IMR-90 (cell line): ENCODE results near the gene ANKRD11. TPM values are rescaled to one million over a fixed set of nuclear protein-coding genes. Genes with fewer than 3 reads are reported as not detected.

ENCODE experiments used
- ATAC-seq: fragments of 200-7000 bp; cut with Tn5 transposase; 2 replicates; pipeline ENCODE4 v1.9.1; 2020; ENCODE audit warnings: low read depth, mild to moderate bottlenecking, moderate library complexity
- BruUV-seq: library from RNA; stranded (reverse); fragments of 400-500 nt; replicated peaks from 2 replicates; lab custom pipeline; 2021; lab: Mats Ljungman, UMichigan
- CTCF ChIA-PET: fragments of 300-600 bp; formaldehyde crosslinking; extraction: SDS; loops from one replicate; lab custom pipeline; 2021; ENCODE audit warnings: antibody characterized with exemption; lab: Yijun Ruan, JAX
- POLR2A ChIA-PET: fragments of 300-600 bp; sonication (Branson Sonifier 250); formaldehyde crosslinking; loops from one replicate; lab custom pipeline; 2022; ENCODE audit warnings: antibody characterized with exemption; ENCODE audit not compliant: unreplicated experiment; lab: Charles Lee
- DNase-seq: peaks from one replicate; pipeline ENCODE4 v3.0.0; 2013
- H2AFZ ChIP-seq: replicated peaks from 2 replicates; pipeline ENCODE3; 2013; ENCODE audit warnings: low read length, mild to moderate bottlenecking; ENCODE audit not compliant: poor library complexity
- H2AK5ac ChIP-seq: 2 replicates; pipeline ENCODE4 v1.6.1; 2013; ENCODE audit warnings: low read depth, low read length, inconsistent platforms
- H2AK9ac ChIP-seq: replicated peaks from 2 replicates; pipeline ENCODE3; 2013; ENCODE audit warnings: mild to moderate bottlenecking, low read depth, low read length, moderate library complexity; ENCODE audit not compliant: poor library complexity
- H2BK120ac ChIP-seq: 2 replicates; pipeline ENCODE4 v1.6.1; 2013; ENCODE audit warnings: low read depth, low read length, inconsistent platforms
- H2BK15ac ChIP-seq: 3 replicates; pipeline ENCODE4 v1.6.1; 2013; ENCODE audit warnings: low read depth, low read length, inconsistent platforms
- H2BK20ac ChIP-seq: 2 replicates; pipeline ENCODE4 v1.6.1; 2013; ENCODE audit warnings: low read depth, mild to moderate bottlenecking, inconsistent platforms, low read length, moderate library complexity
- H2BK5ac ChIP-seq: 2 replicates; pipeline ENCODE4 v1.6.1; 2013; ENCODE audit warnings: mild to moderate bottlenecking, low read depth, low read length, inconsistent platforms; ENCODE audit not compliant: poor library complexity, severe bottlenecking
- H3K14ac ChIP-seq: replicated peaks from 2 replicates; pipeline ENCODE4 v1.6.1; 2013; ENCODE audit warnings: low read depth, low read length, inconsistent platforms
- H3K18ac ChIP-seq: 2 replicates; pipeline ENCODE4 v1.6.1; 2013; ENCODE audit warnings: low read depth, low read length, control low read depth
- H3K23ac ChIP-seq: 2 replicates; pipeline ENCODE4 v1.6.1; 2013; ENCODE audit warnings: low read depth, low read length, inconsistent platforms
- H3K27ac ChIP-seq: 2 replicates; pipeline ENCODE4 v1.5.1; 2013; ENCODE audit warnings: mild to moderate bottlenecking, control low read depth, low read length; ENCODE audit not compliant: insufficient read depth
- H3K27me3 ChIP-seq: 2 replicates; pipeline ENCODE4 v1.6.1; 2013; ENCODE audit warnings: low read length; ENCODE audit not compliant: control insufficient read depth, insufficient read depth
- H3K36me3 ChIP-seq: 2 replicates; pipeline ENCODE4 v1.6.1; 2013; ENCODE audit warnings: low read length, mixed read lengths; ENCODE audit not compliant: control insufficient read depth, insufficient read depth
- H3K4ac ChIP-seq: 2 replicates; pipeline ENCODE4 v1.6.1; 2013; ENCODE audit warnings: low read depth, low read length, inconsistent platforms
- H3K4me1 ChIP-seq: 2 replicates; pipeline ENCODE4 v1.6.1; 2013; ENCODE audit warnings: low read length, mixed read lengths; ENCODE audit not compliant: control insufficient read depth, insufficient read depth
- H3K4me2 ChIP-seq: 2 replicates; pipeline ENCODE4 v1.6.1; 2013; ENCODE audit warnings: low read depth, mild to moderate bottlenecking, control low read depth, low read length, moderate library complexity
- H3K4me3 ChIP-seq: 2 replicates; pipeline ENCODE4 v1.5.1; 2013; ENCODE audit warnings: low read depth, mild to moderate bottlenecking, control low read depth, low read length, moderate library complexity; ENCODE audit not compliant: insufficient read depth
- H3K56ac ChIP-seq: 2 replicates; pipeline ENCODE4 v1.6.1; 2013; ENCODE audit warnings: low read length, inconsistent platforms; ENCODE audit not compliant: insufficient read depth; ENCODE audit errors: extremely low read depth
- H3K79me1 ChIP-seq, 2 experiments: 2 replicates each; pipeline ENCODE4 v1.6.1; 2013; ENCODE audit warnings: low read length in 2 of 2, inconsistent platforms in 1 of 2, low read depth in 1 of 2
- H3K9ac ChIP-seq: 2 replicates; pipeline ENCODE4 v1.6.1; 2013; ENCODE audit warnings: low read depth, low read length, control low read depth
- H3K9me1 ChIP-seq: 2 replicates; pipeline ENCODE4 v1.6.1; 2013; ENCODE audit warnings: low read length, inconsistent platforms; ENCODE audit not compliant: insufficient read depth
- H3K9me3 ChIP-seq: 2 replicates; pipeline ENCODE4 v1.6.1; 2013; ENCODE audit warnings: low read length; ENCODE audit not compliant: control insufficient read depth, insufficient read depth
- H4K20me1 ChIP-seq: 2 replicates; pipeline ENCODE4 v1.6.1; 2013; ENCODE audit warnings: low read length, inconsistent platforms; ENCODE audit not compliant: insufficient read depth
- H4K5ac ChIP-seq: 2 replicates; pipeline ENCODE4 v1.6.1; 2013; ENCODE audit warnings: mild to moderate bottlenecking, low read depth, low read length, control low read depth
- H4K8ac ChIP-seq, 2 experiments: 2 replicates each; pipeline ENCODE4 v1.6.1; 2013; ENCODE audit warnings: low read depth in 2 of 2, low read length in 2 of 2, control low read depth in 1 of 2, inconsistent platforms in 1 of 2
- H4K91ac ChIP-seq: 2 replicates; pipeline ENCODE4 v1.6.1; 2013; ENCODE audit warnings: low read depth, low read length, inconsistent platforms; ENCODE audit not compliant: insufficient read depth
- BHLHE40 ChIP-seq: fragments of 150-350 bp; IDR thresholded peaks from 2 replicates; pipeline ENCODE4 v1.6.1; 2016; ENCODE audit warnings: mild to moderate bottlenecking, low read depth, low read length
- CEBPB ChIP-seq: IDR thresholded peaks from 2 replicates; pipeline ENCODE4 v1.6.1; 2012; ENCODE audit warnings: low read depth, low read length, improper control_type of control experiment
- CHD1 ChIP-seq: IDR thresholded peaks from 2 replicates; pipeline ENCODE4 v1.6.1; 2012; ENCODE audit warnings: low read depth, low read length, improper control_type of control experiment
- FOS ChIP-seq: fragments of 150-350 bp; IDR thresholded peaks from 2 replicates; pipeline ENCODE4 v1.6.1; 2016; ENCODE audit warnings: low read depth, low read length
- MAFK ChIP-seq: IDR thresholded peaks from 2 replicates; pipeline ENCODE4 v1.6.1; 2012; ENCODE audit warnings: low read depth, low read length, improper control_type of control experiment
- MXI1 ChIP-seq: IDR thresholded peaks from 2 replicates; pipeline ENCODE4 v1.6.1; 2012; ENCODE audit warnings: low read depth, mild to moderate bottlenecking, low read length, moderate library complexity, borderline replicate concordance
- NFE2L2 ChIP-seq: fragments of 150-350 bp; IDR thresholded peaks from 2 replicates; pipeline ENCODE4 v1.6.1; 2016; ENCODE audit warnings: low read depth, mild to moderate bottlenecking, low read length
- POLR2A ChIP-seq: IDR thresholded peaks from 2 replicates; pipeline ENCODE4 v1.6.1; 2012; ENCODE audit warnings: mild to moderate bottlenecking, low read depth, low read length
- RCOR1 ChIP-seq: IDR thresholded peaks from 2 replicates; pipeline ENCODE4 v1.6.1; 2012; ENCODE audit warnings: mild to moderate bottlenecking, low read length, improper control_type of control experiment; ENCODE audit not compliant: insufficient replicate concordance
- RFX5 ChIP-seq: IDR thresholded peaks from 2 replicates; pipeline ENCODE4 v1.8.0; 2012; ENCODE audit warnings: low read depth, mild to moderate bottlenecking, low read length, moderate library complexity
- SMC3 ChIP-seq: fragments of 150-350 bp; IDR thresholded peaks from 2 replicates; pipeline ENCODE4 v1.6.1; 2016; ENCODE audit warnings: low read depth, mild to moderate bottlenecking, antibody characterized with exemption, low read length, moderate library complexity
- WGBS, 2 experiments: methylation state at CpG; one replicate each; pipeline versions ENCODE4 v1.1.5 to v1.1.7; 2013; ENCODE audit warnings: missing lambda C conversion rate in 2 of 2; ENCODE audit not compliant: insufficient read length in 1 of 2; ENCODE audit errors: extremely low coverage in 2 of 2; 5-methylcytosine and 5-hydroxymethylcytosine counted together
- dilution Hi-C: fragments of 300-500 bp; cut with HindIII; formaldehyde crosslinking; loops from one replicate; pipeline ENCODE4 v1.14.3; 2018; ENCODE audit warnings: low sequenced_read_pairs; ENCODE audit not compliant: unreplicated experiment
- in situ Hi-C: fragments of 300-500 bp; cut with MboI; formaldehyde crosslinking; loops from 3 replicates; pipeline ENCODE4 v1.14.3; 2019; ENCODE audit warnings: low sequenced_read_pairs, inconsistent platforms, mixed read lengths
- intact Hi-C: fragments of 100-400 bp; cut with micrococcal nuclease; formaldehyde crosslinking; loops from 2 replicates; pipeline ENCODE4 v1.10.0; 2022
- polyA plus RNA-seq, 3 experiments: library from polyadenylated mRNA; depleted of rRNA; stranded (reverse); fragments of >200 nt; gene quantifications; 2 replicates each; pipeline ENCODE4 v1.2.3, GENCODE V29; 2012; ENCODE audit warnings: low replicate concordance in 1 of 3
- total RNA-seq: library from RNA; depleted of rRNA; stranded (reverse); fragments of >200 nt; gene quantifications from 2 replicates; pipeline ENCODE4 v1.2.3, GENCODE V29; 2012

Gene ANKRD11
- total and polyA plus RNA-seq, 2 of the 4 experiments (the other 2 are of a cell fraction), result 46.8 to 71.9 TPM

DNA sequence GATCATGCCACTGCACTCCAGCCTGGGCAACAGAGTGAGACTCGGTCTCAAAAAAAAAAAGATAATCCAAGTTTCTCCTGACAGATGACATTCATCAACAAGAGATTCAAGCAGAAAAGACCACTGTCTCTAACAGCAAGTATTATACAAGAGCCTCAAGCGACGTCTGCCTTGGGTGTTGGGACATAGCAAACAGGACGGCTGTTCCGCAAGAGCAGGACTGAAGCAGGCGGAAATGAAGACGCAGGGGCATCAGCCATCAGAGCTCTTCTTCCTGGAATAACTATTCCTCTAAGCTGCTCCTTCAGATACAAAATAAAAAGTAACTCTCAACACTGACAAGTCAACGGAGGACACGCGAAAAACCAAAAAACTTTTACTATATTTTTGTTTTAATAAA is 54.0 kb downstream of the ANKRD11 start:
- ChIA-PET POLR2A (no interaction called here), CTCF (no interaction called here)
- Histone ChIP-seq H2BK15ac (no peak overlapping the region), H2AK5ac (no peak overlapping the region), H3K79me1 (peaks cover 2 to 90% of the 10 kb centered on the region in 2 experiments; a peak in 3 of 4 replicates), H2AFZ (no peak overlapping the region), H3K4me1 (peaks cover 25% of the 10 kb centered on the region), H3K9me3 (no peaks in the 10 kb centered on the region), H3K56ac (no peak overlapping the region), H3K36me3 (peaks cover 5% of the 10 kb centered on the region; the same call in 1 of the 2 replicates), H2AK9ac (no peak overlapping the region), H3K18ac (no peak overlapping the region), H3K23ac (no peak overlapping the region), H4K5ac (no peak overlapping the region), H3K4ac (no peak overlapping the region), H3K9ac (no peak overlapping the region), H3K14ac (no peak overlapping the region), H3K4me2 (no peak overlapping the region), H2BK5ac (no peak overlapping the region), H4K20me1 (peaks cover 100% of the 10 kb centered on the region), H3K4me3 (no peak overlapping the region), H4K91ac (no peak overlapping the region), H2BK20ac (no peak overlapping the region), H3K27ac (no peak overlapping the region), H4K8ac (no peak overlapping the region), H3K9me1 (peaks cover 69% of the 10 kb centered on the region), H2BK120ac (no peak overlapping the region), H3K27me3 (no peaks in the 10 kb centered on the region)
- 90% methylated on average over 2 of the region's 10 CpGs; no CpG with 5 or more reads in 1 of the 2 experiments for WGBS, 2 experiments
- in situ Hi-C loops (no loop called here), dilution Hi-C loops (no loop called here), intact Hi-C loops (no loop called here)
- BruUV-seq, result no TSS peak
- TF ChIP-seq MXI1 (no peak), POLR2A (no peak), FOS (no peak), NFE2L2 (no peak), CEBPB (no peak), CHD1 (no peak), RFX5 (no peak), RCOR1 (no peak), MAFK (no peak), SMC3 (no peak), BHLHE40 (no peak)
- DNase-seq (no peak), ATAC-seq (no peak)
